ENCODE results near the gene C4orf36.

DNA sequence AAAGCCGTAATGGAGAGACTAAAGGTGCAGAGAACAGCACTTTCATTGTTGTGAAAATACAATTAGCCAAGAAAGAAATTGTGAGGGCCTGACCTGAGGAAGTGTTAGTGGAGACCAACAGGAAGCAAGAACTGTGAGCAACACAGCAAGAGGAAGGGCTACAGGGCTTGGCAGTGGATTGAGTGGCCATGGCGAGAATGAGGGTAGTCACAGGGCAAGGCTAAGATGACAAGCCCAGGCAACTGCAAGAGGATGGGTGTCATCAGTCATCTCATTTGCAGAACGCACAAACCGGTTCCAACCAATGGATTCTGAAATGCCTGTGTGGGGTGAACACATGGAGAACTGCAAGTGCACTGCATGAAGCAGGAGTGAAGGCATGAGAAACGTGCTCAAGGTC is 46.6 kb downstream of the C4orf36 start:
- no peak for TF ChIP-seq POLR2A (IDR thresholded peaks at IDR 0.05)
- TF ChIP-seq CTCF (IDR thresholded peaks at IDR 0.05): no peak
